OCI-LY7 (cell line): ENCODE data around the gene ARMC9. TPM values are rescaled to one million over a fixed set of nuclear protein-coding genes. Genes with fewer than 3 reads are reported as not detected.

Experiments used
- BruUV-seq: library from RNA; stranded (reverse); fragments of 400-500 nt; replicated peaks from 2 replicates; lab custom pipeline; 2021; lab: Mats Ljungman, UMichigan
- CTCF ChIA-PET: fragments of 300-600 bp; sonication (Branson Sonifier 250); formaldehyde crosslinking; loops from one replicate; lab custom pipeline; 2022; ENCODE audit warnings: antibody characterized with exemption; ENCODE audit not compliant: unreplicated experiment; lab: Charles Lee
- POLR2A ChIA-PET: fragments of 300-600 bp; sonication (Branson Sonifier 250); formaldehyde crosslinking; loops from one replicate; lab custom pipeline; 2022; ENCODE audit warnings: antibody characterized with exemption; lab: Charles Lee
- DNase-seq: peaks from one replicate; pipeline ENCODE4 v3.0.0-alpha.2; 2015; ENCODE audit warnings: low spot score
- H2AFZ ChIP-seq: fragments of 200-600 bp; sonication (generic), shearing (Covaris generic); 2 replicates; pipeline ENCODE4 v1.6.1; 2014; ENCODE audit warnings: mild to moderate bottlenecking, antibody characterized with exemption, low read length, moderate library complexity
- H3K27ac ChIP-seq: fragments of 200-600 bp; sonication (generic); 2 replicates; pipeline ENCODE4 v1.5.1; 2014; ENCODE audit warnings: mixed run types, low read depth, mild to moderate bottlenecking, moderate library complexity, low read length, inconsistent platforms; ENCODE audit not compliant: poor library complexity, severe bottlenecking
- H3K36me3 ChIP-seq: fragments of 200-600 bp; sonication (generic); 2 replicates; pipeline ENCODE4 v1.6.1; 2014; ENCODE audit warnings: mild to moderate bottlenecking, antibody characterized with exemption, low read length, moderate library complexity, mixed read lengths; ENCODE audit not compliant: insufficient read depth
- H3K4me1 ChIP-seq: fragments of 200-600 bp; sonication (generic); 2 replicates; pipeline ENCODE4 v1.5.1; 2014; ENCODE audit warnings: mild to moderate bottlenecking, low read length; ENCODE audit not compliant: insufficient read depth, poor library complexity, severe bottlenecking
- H3K4me2 ChIP-seq: fragments of 200-600 bp; sonication (generic); 2 replicates; pipeline ENCODE4 v1.6.1; 2014; ENCODE audit warnings: mild to moderate bottlenecking, low read length
- H3K4me3 ChIP-seq: fragments of 200-600 bp; sonication (generic); 2 replicates; pipeline ENCODE4 v1.5.1; 2014; ENCODE audit warnings: mild to moderate bottlenecking, low read depth, low read length; ENCODE audit not compliant: poor library complexity, severe bottlenecking
- H3K79me2 ChIP-seq: fragments of 200-600 bp; sonication (generic); 2 replicates; pipeline ENCODE4 v1.6.1; 2016; ENCODE audit warnings: low read depth, mild to moderate bottlenecking, low read length, moderate library complexity, mixed read lengths; ENCODE audit not compliant: insufficient read depth
- H3K9me2 ChIP-seq: fragments of 200-600 bp; sonication (generic); 2 replicates; pipeline ENCODE4 v1.6.1; 2016; ENCODE audit warnings: mild to moderate bottlenecking, low read length, mixed read lengths; ENCODE audit not compliant: insufficient read depth
- H3K9me3 ChIP-seq: fragments of 200-600 bp; sonication (generic); 2 replicates; pipeline ENCODE4 v1.6.1; 2014; ENCODE audit warnings: mild to moderate bottlenecking, mixed run types, low read length, mixed read lengths
- H4K20me1 ChIP-seq: fragments of 200-600 bp; sonication (generic); 2 replicates; pipeline ENCODE4 v1.6.1; 2014; ENCODE audit warnings: mild to moderate bottlenecking, antibody characterized with exemption, low read length, moderate library complexity, mixed read lengths; ENCODE audit not compliant: insufficient read depth
- EZH2phosphoT487 ChIP-seq: fragments of 200-600 bp; sonication (generic); IDR thresholded peaks from 2 replicates; pipeline ENCODE4 v1.6.1; 2018; ENCODE audit warnings: low read depth, borderline replicate concordance, mild to moderate bottlenecking, mixed run types, antibody characterized with exemption, low read length, moderate library complexity, mixed read lengths
- intact Hi-C: fragments of 100-400 bp; cut with micrococcal nuclease; formaldehyde crosslinking; loops from one replicate; pipeline ENCODE4 v1.10.0; 2022; ENCODE audit not compliant: unreplicated experiment
- total RNA-seq, 2 experiments: library from RNA; depleted of rRNA in 1 of 2; stranded (reverse); fragments of >200 nt in 1 of 2; shearing (Covaris generic) in 1 of 2; gene quantifications; 2 replicates each; pipeline ENCODE4 v1.2.3, GENCODE V29; 2014 to 2022
- TF ChIP-seq, protein P1 (sequence below): fragments of 200-600 bp; sonication (generic); conservative IDR thresholded peaks from 2 replicates; pipeline ENCODE4 v1.5.1; 2014; ENCODE audit warnings: mild to moderate bottlenecking, antibody characterized with exemption, low read length, moderate library complexity, mixed read lengths

The ARMC9 gene
- total RNA-seq, 2 experiments from 2014 or later = 6.6 to 12.2 TPM

- TF ChIP-seq EZH2phosphoT487 = no peak
- TF ChIP-seq, protein P1, sequence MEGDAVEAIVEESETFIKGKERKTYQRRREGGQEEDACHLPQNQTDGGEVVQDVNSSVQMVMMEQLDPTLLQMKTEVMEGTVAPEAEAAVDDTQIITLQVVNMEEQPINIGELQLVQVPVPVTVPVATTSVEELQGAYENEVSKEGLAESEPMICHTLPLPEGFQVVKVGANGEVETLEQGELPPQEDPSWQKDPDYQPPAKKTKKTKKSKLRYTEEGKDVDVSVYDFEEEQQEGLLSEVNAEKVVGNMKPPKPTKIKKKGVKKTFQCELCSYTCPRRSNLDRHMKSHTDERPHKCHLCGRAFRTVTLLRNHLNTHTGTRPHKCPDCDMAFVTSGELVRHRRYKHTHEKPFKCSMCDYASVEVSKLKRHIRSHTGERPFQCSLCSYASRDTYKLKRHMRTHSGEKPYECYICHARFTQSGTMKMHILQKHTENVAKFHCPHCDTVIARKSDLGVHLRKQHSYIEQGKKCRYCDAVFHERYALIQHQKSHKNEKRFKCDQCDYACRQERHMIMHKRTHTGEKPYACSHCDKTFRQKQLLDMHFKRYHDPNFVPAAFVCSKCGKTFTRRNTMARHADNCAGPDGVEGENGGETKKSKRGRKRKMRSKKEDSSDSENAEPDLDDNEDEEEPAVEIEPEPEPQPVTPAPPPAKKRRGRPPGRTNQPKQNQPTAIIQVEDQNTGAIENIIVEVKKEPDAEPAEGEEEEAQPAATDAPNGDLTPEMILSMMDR = no peak
- Histone ChIP-seq H3K4me1 (no peaks in the 10 kb centered on the region), H3K4me2 (no peak overlapping the region), H3K4me3 (no peak overlapping the region), H3K36me3 (no peaks in the 10 kb centered on the region), H3K9me2 (no peaks in the 10 kb centered on the region), H3K9me3 (no peaks in the 10 kb centered on the region), H4K20me1 (no peaks in the 10 kb centered on the region), H3K27ac (no peak overlapping the region), H2AFZ (no peak overlapping the region), H3K79me2 (no peaks in the 10 kb centered on the region)
- POLR2A ChIA-PET = no interaction called here
- no peak for DNase-seq
- intact Hi-C loops = no loop called here
- BruUV-seq = no TSS peak
- CTCF ChIA-PET = no interaction called here
Observed at GRCh38 chr2:231277962-231278361, 79.5 kb downstream of the ARMC9 start.

- Histone ChIP-seq H3K9me2 (no peaks in the 10 kb centered on the region), H2AFZ (no peak overlapping the region), H3K36me3 (no peaks in the 10 kb centered on the region), H3K79me2 (no peaks in the 10 kb centered on the region), H3K4me3 (no peak overlapping the region), H3K27ac (no peak overlapping the region), H3K9me3 (no peaks in the 10 kb centered on the region), H3K4me1 (no peaks in the 10 kb centered on the region), H3K4me2 (no peak overlapping the region), H4K20me1 (no peaks in the 10 kb centered on the region)
- POLR2A ChIA-PET = no interaction called here
- TF ChIP-seq, protein P1 = no peak
- no peak for TF ChIP-seq EZH2phosphoT487
- no TSS peak for BruUV-seq
- DNase-seq = no peak
- intact Hi-C loops = no loop called here
- CTCF ChIA-PET = no interaction called here
Observed at GRCh38 chr2:231278868-231279267, 80.4 kb downstream of the ARMC9 start.

- TF ChIP-seq, protein P1 = no peak
- no peak for TF ChIP-seq EZH2phosphoT487
- H3K36me3 ChIP-seq = no peaks in the 10 kb centered on the region
- H2AFZ ChIP-seq = no peak overlapping the region
- H3K4me1 ChIP-seq = no peaks in the 10 kb centered on the region
- no peaks in the 10 kb centered on the region for H4K20me1 ChIP-seq
- H3K4me3 ChIP-seq = no peak overlapping the region
- no TSS peak for BruUV-seq
- intact Hi-C loops = no loop called here
- DNase-seq = no peak
- POLR2A ChIA-PET = no interaction called here
- H3K9me2 ChIP-seq = no peaks in the 10 kb centered on the region
- H3K4me2 ChIP-seq = no peak overlapping the region
- H3K9me3 ChIP-seq = no peaks in the 10 kb centered on the region
- H3K79me2 ChIP-seq = no peaks in the 10 kb centered on the region
- CTCF ChIA-PET = no interaction called here
- no peak overlapping the region for H3K27ac ChIP-seq
Observed at GRCh38 chr2:231280846-231281245, 82.4 kb downstream of the ARMC9 start.
